ENCODE results near the gene PNN.
"Not testable (repeated sequence)": the region's sequence is repeated elsewhere in the genome, so short reads cannot be mapped to it uniquely, and the experiment has no call there.

Gene PNN

GRCh38 chr14:39229601-39230110, 54.6 kb downstream of the PNN start:
- no peak for DNase-seq (ENCODE audit: low read depth)

GRCh38 chr14:39230416-39231035, 55.5 kb downstream of the PNN start:
- DNase-seq (ENCODE audit: low read depth) = no peak

- not testable (repeated sequence) for DNase-seq (ENCODE audit: low read depth)
Measured at GRCh38 chr14:39231751-39232553, 56.9 kb downstream of the PNN start.
